ENCODE results near the gene MGAT4D. TPM values are rescaled to one million over a fixed set of nuclear protein-coding genes. Genes with fewer than 3 reads are reported as not detected.
"Not testable (repeated sequence)": the region's sequence is repeated elsewhere in the genome, so short reads cannot be mapped to it uniquely, and the experiment has no call there.

MGAT4D gene
- total and polyA plus RNA-seq, 12 donors: not detected

- TF ChIP-seq CTCF (IDR thresholded peaks at IDR 0.05): no peak
- Histone ChIP-seq H3K4me3 (no peak overlapping the region), H3K27me3 (no peaks in the 10 kb centered on the region), H3K9me3 (no peaks in the 10 kb centered on the region), H3K4me1 (no peaks in the 10 kb centered on the region), H3K36me3 (no peaks in the 10 kb centered on the region), H3K27ac (no peak overlapping the region)
- ATAC-seq: no peak
- WGBS, 2 donors: 56 to 79% methylated on average over 3 of the region's 3 CpGs
- intact Hi-C loops (cut with DNase I): no loop called here
- no peak for DNase-seq
Measured at GRCh38 chr4:140448162-140448561, 49.9 kb downstream of the MGAT4D start.

- intact Hi-C loops (cut with DNase I); H3K4me1 ChIP-seq: not testable (repeated sequence)
- WGBS, 2 donors: 86 to 91% methylated on average over 4 of the region's 4 CpGs
Measured at GRCh38 chr4:140444347-140444746, 53.7 kb downstream of the MGAT4D start.

GRCh38 chr4:140439644-140440142 is 58.4 kb downstream of the MGAT4D start:
- no peak for DNase-seq
- H3K27me3 ChIP-seq: no peaks in the 10 kb centered on the region
- H3K36me3 ChIP-seq: no peaks in the 10 kb centered on the region
- H3K4me3 ChIP-seq: no peak overlapping the region
- ATAC-seq: no peak
- H3K27ac ChIP-seq: no peak overlapping the region
- intact Hi-C loops (cut with DNase I): loop anchor here in 1 of 10 donors (5.0 kb wide), 1 partner anchor 398 kb away; no protein-coding TSS in a partner anchor
- TF ChIP-seq CTCF (IDR thresholded peaks at IDR 0.05): no peak
- H3K9me3 ChIP-seq: no peaks in the 10 kb centered on the region
- no peaks in the 10 kb centered on the region for H3K4me1 ChIP-seq

More at GRCh38 chr4:140444347-140444746, 53.7 kb downstream of the MGAT4D start:
- not testable (repeated sequence) for H3K9me3 ChIP-seq, H3K4me3 ChIP-seq, DNase-seq, ATAC-seq, H3K36me3 ChIP-seq, H3K27ac ChIP-seq, H3K27me3 ChIP-seq

GRCh38 chr4:140427919-140428471 is 70.1 kb downstream of the MGAT4D start:
- 55 to 57% methylated on average over 7 of the region's 7 CpGs for WGBS, 2 donors
- intact Hi-C loops (cut with DNase I): loop anchor here in 5 of 10 donors (5.0 to 10.0 kb wide), 4 partner anchors 56 to 99 kb away; partner anchors contain the start of genes ELMOD2 (in 3 of the 5) and SCOC (in 1 of the 5)

More at GRCh38 chr4:140427919-140428471, 70.1 kb downstream of the MGAT4D start:
- Histone ChIP-seq H3K27me3 (peaks cover 0 to 14% (median 3%) of the 10 kb centered on the region in 7 donors), H3K4me3 (peak overlapping the region; percentile 57 to 84 (median 73)), H3K4me1 (peaks cover 0 to 22% (median 6%) of the 10 kb centered on the region in 9 donors), H3K27ac (peak overlapping the region in 9 of 10 donors; percentile 53 to 91 (median 86)), H3K36me3 (no peaks in the 10 kb centered on the region), H3K9me3 (no peaks in the 10 kb centered on the region)
- DNase-seq (no peak), ATAC-seq (no peak)
- TF ChIP-seq CTCF (IDR thresholded peaks at IDR 0.05): no peak
